Medulla oblongata (tissue), 1 donor: ENCODE data around the gene MRC1.

Experiments
- DNase-seq: peaks from one replicate; pipeline ENCODE4 v3.0.0-alpha.2; 2015; ENCODE audit errors: extremely low spot score

The MRC1 gene

GRCh38 chr10:17808971-17809841, at the start of gene MRC1:
Gene MRC1, plus strand, starts transcription at chr10:17809348. Its CDS starts 118 bp downstream, at chr10:17809466.
- DNase-seq: no peak

DNA sequence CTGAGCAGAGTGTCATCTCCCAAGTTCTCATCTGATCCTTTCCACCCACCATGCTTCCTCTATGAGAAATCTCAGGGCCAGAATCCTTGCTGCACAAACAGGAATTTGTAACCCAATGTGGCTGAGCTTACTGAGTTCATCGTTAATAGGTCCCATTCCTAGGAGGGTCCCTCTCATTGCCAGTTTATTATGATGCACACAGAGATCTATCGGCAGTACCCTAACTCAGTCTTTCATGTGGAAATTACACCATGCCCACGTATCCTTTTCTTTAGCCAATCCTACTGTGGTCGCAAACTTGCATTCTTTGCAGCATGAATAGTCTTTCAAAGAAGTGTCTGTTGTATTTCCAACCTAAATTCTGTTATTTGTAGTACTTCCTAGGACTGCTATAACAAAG, 45.0 kb upstream of the MRC1 start:
- no peak for DNase-seq

- no peak for DNase-seq
Observed at GRCh38 chr10:17765602-17766001, 43.5 kb upstream of the MRC1 start.

- no peak for DNase-seq
Observed at GRCh38 chr10:17766731-17767130, 42.4 kb upstream of the MRC1 start.

DNA sequence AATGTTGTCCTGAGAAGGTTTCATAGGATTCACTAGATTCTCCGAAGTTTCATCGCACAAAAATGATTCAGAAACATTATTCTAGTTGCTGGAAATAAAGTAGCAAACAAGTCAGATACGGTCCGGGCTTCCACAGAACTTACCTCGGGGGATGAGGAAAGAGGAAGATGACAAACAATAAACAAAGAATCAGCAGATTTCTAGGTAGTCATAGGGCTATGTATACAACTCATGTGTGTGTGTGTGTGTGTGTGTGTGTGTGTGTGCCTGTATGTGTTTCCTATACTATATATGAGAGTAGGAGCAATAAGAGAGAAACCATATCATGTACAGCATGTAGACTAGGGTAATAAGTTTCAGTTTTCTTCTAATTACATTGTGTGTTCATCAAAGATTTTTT, 40.7 kb upstream of the MRC1 start:
- no peak for DNase-seq

- no peak for DNase-seq
Observed at GRCh38 chr10:17768957-17769356, 40.2 kb upstream of the MRC1 start.

GRCh38 chr10:17771017-17771416, 38.1 kb upstream of the MRC1 start:
- DNase-seq: peak; percentile 50

DNA sequence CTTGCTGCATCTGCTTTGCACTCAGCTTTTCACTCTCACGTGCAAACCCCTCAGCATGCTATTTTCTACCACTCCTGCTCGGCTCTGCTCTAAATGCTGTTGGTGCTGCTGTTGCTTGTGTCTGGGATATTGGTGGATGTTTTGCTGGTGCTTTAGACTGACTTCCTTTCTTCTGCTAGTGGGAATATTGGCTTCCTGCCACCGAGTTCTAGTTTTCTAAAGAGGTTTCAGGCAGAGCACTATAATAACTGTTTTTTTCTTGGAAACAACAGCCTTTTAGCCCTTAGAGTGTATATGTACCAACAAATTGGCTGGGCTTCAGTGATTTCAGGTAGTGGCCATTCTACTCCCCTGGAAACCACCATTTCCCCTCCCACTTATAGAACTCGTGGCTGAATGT, 29.4 kb upstream of the MRC1 start:
- no peak for DNase-seq

GRCh38 chr10:17780727-17781126, 28.4 kb upstream of the MRC1 start:
- no peak for DNase-seq

- DNase-seq: no peak
Observed at GRCh38 chr10:17781856-17782255, 27.3 kb upstream of the MRC1 start.

GRCh38 chr10:17782921-17783665, 26.1 kb upstream of the MRC1 start:
- no peak for DNase-seq

DNA sequence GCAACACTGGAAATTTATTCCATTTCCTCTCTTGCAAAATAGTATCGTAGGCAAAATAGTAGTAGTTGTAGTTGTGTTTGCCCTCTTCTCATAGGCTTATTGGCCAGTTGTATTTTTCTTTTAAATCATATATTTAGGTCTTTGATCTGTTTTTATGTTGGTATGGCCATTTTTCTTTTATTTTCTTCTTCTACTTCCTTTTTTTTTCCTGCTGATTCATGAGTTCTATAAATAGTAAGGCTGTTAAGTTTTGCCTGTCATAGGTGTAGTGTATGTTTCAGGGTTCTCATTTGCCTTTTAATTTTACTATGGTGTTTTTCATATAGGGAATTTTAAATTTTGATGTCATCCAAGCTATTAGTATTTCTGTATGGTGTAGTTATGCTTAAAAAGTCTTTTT, 25.4 kb upstream of the MRC1 start:
- no peak for DNase-seq

- no peak for DNase-seq
Observed at GRCh38 chr10:17784688-17785087, 24.5 kb upstream of the MRC1 start.

DNA sequence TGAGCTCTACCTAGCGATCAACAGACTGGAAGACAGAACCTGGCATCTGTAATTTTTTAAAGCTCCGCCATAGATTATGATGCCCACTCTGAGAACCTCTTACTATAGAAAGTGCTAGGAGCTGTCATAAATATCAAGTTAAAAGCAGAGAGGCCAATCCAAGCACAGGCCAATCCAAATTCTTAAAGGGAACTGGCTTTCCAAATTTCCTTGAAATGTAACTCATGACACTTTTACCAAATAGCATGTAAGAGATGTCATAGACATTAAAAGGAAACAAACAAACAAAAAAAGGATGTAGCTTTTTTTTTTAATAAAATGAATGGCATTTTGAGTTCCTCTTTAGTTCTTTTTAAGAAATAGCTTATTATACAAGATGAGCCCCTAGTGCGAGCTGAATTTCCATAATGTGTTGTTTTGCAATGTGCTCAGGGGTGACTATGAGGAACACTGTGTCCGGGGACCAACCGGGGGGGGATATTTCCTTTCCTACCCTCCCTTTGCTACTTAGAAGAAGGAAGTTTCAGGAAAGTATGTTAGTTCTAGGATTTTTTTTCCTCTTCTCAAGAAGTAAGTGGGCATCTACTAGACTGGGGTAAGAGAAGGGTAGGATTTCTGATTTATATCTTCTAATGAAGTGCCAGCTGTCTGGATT, 23.7 kb upstream of the MRC1 start:
- DNase-seq: peak; percentile 42

GRCh38 chr10:17787087-17787961, 21.8 kb upstream of the MRC1 start:
- no peak for DNase-seq

- no peak for DNase-seq
Observed at GRCh38 chr10:17788646-17789045, 20.5 kb upstream of the MRC1 start.

DNA sequence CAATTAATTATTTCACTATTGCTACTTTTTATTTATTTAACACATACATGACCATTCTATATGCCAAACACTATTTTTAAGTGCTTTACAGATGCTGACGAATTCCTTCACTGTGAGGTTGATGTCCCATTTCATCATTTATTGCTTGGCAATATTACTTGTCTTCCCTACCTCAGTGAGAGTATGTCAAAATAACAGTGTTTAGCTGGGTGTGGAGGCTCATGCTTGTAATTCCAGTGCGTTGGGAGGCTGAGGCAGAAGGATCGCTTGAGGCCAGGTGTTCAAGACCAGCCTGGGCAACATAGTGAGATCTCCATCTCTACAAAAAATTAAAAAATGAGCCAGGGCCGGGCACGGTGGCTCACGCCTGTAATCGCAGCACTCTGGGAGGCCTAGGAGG, 19.8 kb upstream of the MRC1 start:
- DNase-seq: no peak

GRCh38 chr10:17790651-17791050, 18.5 kb upstream of the MRC1 start:
- no peak for DNase-seq

DNA sequence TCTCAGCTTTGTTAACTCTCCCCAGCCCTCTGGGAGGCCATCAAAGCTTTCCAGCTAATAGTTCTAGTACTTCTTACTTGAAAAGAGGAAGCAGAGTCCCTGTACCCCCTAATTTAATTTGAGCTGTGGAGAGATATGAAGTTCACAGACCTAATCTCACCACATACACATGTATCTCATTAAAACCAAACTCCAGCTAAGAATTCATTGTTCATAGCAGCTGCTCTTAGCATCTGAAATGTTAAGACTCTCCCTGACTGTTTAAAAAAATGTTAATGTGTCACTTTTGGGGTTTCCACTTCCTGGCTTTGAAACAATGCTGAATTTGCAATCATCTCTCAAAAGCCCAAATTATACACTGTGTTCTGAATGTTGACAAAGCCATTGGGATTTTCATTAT, 16.2 kb upstream of the MRC1 start:
- DNase-seq: no peak

GRCh38 chr10:17793823-17794644, 15.1 kb upstream of the MRC1 start:
- no peak for DNase-seq

- no peak for DNase-seq
Observed at GRCh38 chr10:17795083-17795482, 14.1 kb upstream of the MRC1 start.
